Upper lobe of left lung (tissue), 4 donors: ENCODE results near the gene BTBD6.

ENCODE experiments used
- POLR2A ChIP-seq, 4 donors: fragments of 450-650 bp; IDR thresholded peaks; one replicate each; pipeline ENCODE4 v1.5.1; 2016 to 2017; ENCODE audit warnings: antibody characterized with exemption in 4 of 4, mild to moderate bottlenecking in 2 of 4
- POLR2AphosphoS5 ChIP-seq, 2 donors: sonication (generic); formaldehyde crosslinking; IDR thresholded peaks; one replicate each; pipeline ENCODE4 v1.5.1; 2017; ENCODE audit warnings: antibody characterized with exemption in 2 of 2

DNA sequence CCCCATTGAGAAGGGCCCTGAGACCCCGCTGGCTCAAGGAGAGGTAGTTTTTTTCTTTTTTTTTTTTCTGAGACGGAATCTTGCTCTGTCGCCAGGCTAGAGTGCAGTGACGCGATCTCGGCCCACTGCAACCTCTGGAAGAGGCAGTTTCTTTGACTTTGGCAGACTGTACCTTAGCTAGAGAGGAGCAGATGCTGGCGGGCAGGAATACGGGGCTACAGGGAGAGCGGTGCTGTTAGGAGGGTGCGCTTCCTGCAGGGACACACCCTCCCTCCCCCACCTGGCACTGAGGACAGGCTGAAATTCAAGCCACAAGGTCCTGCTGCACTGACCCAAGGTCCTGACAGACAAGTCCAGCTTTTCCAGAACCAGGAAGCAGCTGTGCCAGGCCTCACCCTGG, 35.0 kb upstream of the BTBD6 start:
- TF ChIP-seq POLR2AphosphoS5 (IDR thresholded peaks at IDR 0.05) (no peak), POLR2A (IDR thresholded peaks at IDR 0.05) (no peak)
